VCaP (cell line): ENCODE data around the gene RETREG1.

Experiments used
- H3K27ac ChIP-seq: fragments of 450-650 bp; 2 replicates; pipeline ENCODE4 v1.5.1; 2017
- TF ChIP-seq, protein P1 (sequence below): fragments of 450-650 bp; conservative IDR thresholded peaks from 2 replicates; pipeline ENCODE4 v1.5.1; 2017; ENCODE audit warnings: mild to moderate bottlenecking, moderate library complexity

The RETREG1 gene

DNA sequence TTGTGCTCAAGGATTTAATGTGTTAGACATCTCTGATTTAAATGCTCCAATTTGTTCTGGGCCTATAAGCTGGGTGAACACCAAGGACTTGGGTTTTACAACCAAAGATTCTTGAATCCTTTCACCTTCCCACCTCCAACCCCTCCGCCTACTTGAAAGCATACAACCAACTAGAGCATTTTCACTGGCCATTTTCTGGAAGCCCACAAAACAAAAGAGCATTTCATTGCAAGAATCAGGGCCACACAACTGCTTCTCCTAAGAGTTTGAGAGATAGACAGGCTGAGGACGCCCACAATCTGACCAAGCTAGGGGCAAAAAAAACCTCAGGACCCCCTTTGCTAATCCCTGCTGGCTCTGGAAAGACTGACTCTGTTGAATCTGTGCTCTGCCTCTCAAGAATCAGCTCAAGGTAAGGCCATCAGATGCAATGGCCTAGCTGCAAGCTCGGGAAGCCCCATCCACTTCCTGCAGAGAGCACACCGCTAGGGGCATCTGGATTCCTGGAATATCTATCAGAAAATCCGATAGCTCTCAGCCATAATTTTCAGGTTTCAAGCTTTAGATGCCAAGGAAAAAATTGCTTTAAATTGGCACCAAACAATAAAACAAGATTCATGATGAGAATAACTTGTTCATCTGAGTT lies 57.7 kb downstream of the RETREG1 start:
- H3K27ac ChIP-seq, result no peak overlapping the region
- TF ChIP-seq, protein P1, sequence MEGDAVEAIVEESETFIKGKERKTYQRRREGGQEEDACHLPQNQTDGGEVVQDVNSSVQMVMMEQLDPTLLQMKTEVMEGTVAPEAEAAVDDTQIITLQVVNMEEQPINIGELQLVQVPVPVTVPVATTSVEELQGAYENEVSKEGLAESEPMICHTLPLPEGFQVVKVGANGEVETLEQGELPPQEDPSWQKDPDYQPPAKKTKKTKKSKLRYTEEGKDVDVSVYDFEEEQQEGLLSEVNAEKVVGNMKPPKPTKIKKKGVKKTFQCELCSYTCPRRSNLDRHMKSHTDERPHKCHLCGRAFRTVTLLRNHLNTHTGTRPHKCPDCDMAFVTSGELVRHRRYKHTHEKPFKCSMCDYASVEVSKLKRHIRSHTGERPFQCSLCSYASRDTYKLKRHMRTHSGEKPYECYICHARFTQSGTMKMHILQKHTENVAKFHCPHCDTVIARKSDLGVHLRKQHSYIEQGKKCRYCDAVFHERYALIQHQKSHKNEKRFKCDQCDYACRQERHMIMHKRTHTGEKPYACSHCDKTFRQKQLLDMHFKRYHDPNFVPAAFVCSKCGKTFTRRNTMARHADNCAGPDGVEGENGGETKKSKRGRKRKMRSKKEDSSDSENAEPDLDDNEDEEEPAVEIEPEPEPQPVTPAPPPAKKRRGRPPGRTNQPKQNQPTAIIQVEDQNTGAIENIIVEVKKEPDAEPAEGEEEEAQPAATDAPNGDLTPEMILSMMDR, result no peak

DNA sequence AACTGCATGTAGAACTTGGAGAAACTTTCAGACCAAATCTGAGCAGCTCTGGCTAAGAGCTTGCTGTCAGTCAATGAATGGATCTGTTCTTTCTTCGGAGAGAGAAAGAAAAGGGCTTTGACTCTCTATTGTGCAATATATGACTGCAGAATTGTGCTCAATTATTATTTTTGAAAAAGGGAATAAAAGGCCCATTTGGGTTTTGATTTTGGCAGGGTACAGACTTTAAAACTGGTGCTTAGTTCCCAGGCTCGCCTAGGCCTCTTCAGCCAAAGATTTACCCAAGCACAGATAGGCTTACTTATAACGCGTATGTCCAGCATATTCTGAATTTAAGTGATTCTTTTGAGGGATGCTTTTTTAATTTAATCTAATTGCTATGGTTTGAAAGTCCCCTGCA lies 59.3 kb downstream of the RETREG1 start:
- TF ChIP-seq, protein P1, result no peak
- no peak overlapping the region for H3K27ac ChIP-seq

DNA sequence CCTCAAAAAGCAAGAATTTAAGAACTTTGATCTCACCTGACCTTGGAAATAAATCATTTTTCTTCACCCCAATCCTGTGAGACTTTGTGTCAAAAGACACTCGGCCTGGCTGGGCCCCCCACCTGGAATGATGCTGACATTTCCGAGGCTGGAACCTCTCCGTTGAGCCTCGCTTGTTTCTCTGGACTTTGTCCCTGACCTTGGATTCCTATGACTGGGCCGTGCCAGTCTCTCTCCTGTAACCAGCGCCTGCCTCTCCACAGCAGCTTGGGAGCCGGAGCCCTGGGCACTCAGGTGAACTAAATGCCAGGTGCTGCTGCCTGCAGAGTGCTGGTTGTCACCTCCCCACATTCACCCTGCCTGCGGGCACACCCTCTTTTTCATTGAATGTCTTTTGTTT lies 62.7 kb downstream of the RETREG1 start:
- TF ChIP-seq, protein P1, result no peak
- H3K27ac ChIP-seq, result peak overlapping the region; percentile 18; the same call in 1 of the 2 replicates

DNA sequence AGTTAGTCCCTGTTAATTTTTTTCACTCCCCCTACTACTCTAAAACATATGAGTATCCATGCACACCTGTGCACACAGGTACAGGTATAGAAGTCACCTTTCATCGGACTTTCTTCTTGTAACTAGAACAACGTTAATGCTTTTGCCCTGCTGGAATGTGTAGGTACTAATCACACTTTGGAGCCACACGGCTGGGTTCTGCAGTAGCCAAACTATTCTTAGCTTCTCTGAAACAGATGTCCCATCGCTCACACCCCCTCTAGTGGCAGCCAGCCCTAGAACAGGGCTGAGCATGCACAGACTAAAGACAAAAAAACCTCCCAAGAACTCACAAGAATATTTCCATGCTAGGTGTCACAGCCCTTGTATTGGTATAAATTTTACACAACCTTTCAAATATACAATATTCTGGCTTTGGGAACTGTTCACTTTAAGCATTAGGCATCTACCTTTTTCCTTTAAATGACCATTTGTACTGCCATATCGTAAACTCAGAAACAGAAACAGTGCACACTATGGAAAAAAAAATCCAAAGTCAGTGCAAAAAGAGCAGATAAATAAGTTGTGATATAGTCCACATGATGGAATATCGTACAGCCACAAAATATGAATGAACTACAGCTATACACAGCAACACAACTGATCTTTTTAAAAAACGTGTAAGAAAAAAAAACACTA lies 64.0 kb downstream of the RETREG1 start:
- TF ChIP-seq, protein P1, result peak; percentile 91

DNA sequence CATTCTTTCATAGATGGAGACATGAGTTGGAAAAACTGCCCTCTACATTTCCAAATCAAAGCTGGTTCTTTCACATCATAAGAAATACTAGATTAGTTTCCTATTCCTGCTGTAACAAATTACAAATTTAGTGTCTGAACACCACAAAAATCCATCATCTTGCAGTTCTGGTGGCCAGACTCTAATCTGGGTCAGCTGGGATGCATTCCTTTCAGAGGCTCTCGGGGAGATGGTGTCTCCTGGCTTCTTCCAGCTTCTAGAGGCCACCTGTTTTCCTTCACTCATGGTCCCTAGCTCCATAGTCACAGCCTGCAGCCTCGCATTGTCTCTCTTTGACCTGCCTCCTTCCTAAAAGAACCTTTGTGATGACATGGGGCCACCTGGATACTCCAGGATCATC lies 65.2 kb downstream of the RETREG1 start:
- peak overlapping the region; percentile 32; the same call in 1 of the 2 replicates for H3K27ac ChIP-seq
- TF ChIP-seq, protein P1, result no peak

More for the DNA sequence above, 64.0 kb downstream of the RETREG1 start:
- H3K27ac ChIP-seq, result peak overlapping the region; percentile 32; the same call in 1 of the 2 replicates

DNA sequence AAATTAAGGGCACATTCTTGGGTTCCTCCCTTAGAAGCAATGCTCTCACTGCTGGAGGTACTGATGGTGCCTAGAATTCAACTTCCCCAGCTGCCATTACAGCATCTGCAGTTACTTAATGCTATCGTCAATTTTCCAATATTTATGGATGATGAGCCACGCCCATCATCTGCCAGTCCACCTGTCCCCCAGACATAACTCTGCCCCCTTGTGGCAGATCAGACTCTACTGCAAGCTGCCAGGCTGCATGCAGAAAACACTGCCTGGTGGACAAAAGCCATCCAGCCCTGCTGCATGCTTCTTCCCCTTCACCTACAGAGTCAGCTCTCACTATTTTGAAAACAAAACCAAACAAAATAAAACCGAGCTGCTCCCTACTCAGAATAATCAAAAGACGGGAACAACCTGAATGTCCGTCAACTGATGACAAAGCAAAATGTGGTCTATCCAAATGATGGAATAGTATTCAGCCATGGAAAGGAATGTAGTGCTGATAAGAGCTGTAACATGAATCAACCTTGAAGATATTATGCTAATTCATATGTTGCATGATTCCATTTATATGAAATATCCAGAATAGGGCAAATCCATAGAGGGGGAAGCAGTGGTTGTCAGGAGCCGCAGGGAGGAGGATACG lies 66.4 kb downstream of the RETREG1 start:
- TF ChIP-seq, protein P1, result peak; percentile 63

DNA sequence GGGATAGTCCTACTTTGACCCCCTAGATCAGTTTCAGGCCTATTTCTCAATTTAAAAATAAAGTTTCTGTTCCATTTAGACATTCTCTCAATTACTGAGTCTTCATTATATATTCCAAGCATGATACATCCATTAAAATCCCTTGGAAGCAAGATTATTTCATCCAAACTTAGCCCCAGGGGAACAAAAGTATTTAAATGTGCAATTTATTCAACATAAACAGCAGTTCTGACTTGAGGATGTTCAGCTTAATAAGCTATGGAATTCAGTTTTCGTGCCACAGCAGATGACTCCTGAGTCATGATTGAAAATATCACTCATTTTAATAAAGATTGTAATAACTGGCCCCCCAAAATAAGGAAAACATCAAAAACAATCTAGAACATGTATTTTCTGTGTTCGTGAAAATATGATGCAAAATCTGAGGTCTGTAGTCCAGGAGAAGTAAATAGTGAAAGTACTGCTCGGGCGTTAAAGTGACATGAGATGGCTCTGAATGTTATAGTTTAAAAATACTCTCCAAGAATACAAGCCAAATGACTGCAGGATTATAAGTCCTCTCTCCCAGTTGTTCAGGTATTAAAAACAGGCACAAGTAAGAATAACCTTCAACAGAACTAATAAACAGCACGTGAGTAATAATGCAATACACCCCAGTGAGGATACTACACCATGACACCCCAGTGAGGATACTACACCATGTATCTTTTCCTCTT lies 67.1 kb downstream of the RETREG1 start:
- H3K27ac ChIP-seq, result peak overlapping the region; percentile 97
- TF ChIP-seq, protein P1, result no peak

More for the DNA sequence above, 66.4 kb downstream of the RETREG1 start:
- H3K27ac ChIP-seq, result peak overlapping the region; percentile 97
